ENCODE measurements around the gene GBE1.
A peak's percentile ranks its signal among the peaks of the same experiment; 100 is the strongest.
"Not testable (repeated sequence)": the region's sequence is repeated elsewhere in the genome, so short reads cannot be mapped to it uniquely, and the experiment has no call there.

The GBE1 gene

GRCh38 chr3:81544385-81544784 is 217.1 kb downstream of the GBE1 start:
- no peak for DNase-seq (ENCODE audit: low read depth in 1 of 2, low spot score in 1 of 2)

- DNase-seq (ENCODE audit: low read depth in 1 of 2, low spot score in 1 of 2), result no peak
These were observed 220.7 kb downstream of the GBE1 start for GRCh38 chr3:81540787-81541186.

GRCh38 chr3:81531846-81532245 is 229.6 kb downstream of the GBE1 start:
- DNase-seq (ENCODE audit: low read depth in 1 of 2, low spot score in 1 of 2), result no peak

GRCh38 chr3:81531263-81531662 is 230.2 kb downstream of the GBE1 start:
- no peak for DNase-seq (ENCODE audit: low read depth in 1 of 2, low spot score in 1 of 2)

- DNase-seq (ENCODE audit: low read depth in 1 of 2, low spot score in 1 of 2), result no peak
These were observed 231.1 kb downstream of the GBE1 start for GRCh38 chr3:81530180-81530939.

- no peak for DNase-seq (ENCODE audit: low read depth in 1 of 2, low spot score in 1 of 2)
These were observed 239.6 kb downstream of the GBE1 start for GRCh38 chr3:81521855-81522254.

- no peak for DNase-seq (ENCODE audit: low read depth in 1 of 2, low spot score in 1 of 2)
These were observed 242.5 kb downstream of the GBE1 start for GRCh38 chr3:81518945-81519344.

- DNase-seq (ENCODE audit: low read depth in 1 of 2, low spot score in 1 of 2), result no peak
These were observed 245.4 kb downstream of the GBE1 start for GRCh38 chr3:81516042-81516441.

GRCh38 chr3:81513591-81513990 is 247.9 kb downstream of the GBE1 start:
- no peak for DNase-seq (ENCODE audit: low read depth in 1 of 2, low spot score in 1 of 2)

- DNase-seq (ENCODE audit: low read depth in 1 of 2, low spot score in 1 of 2), result no peak
These were observed 258.4 kb downstream of the GBE1 start for GRCh38 chr3:81503026-81503425.

GRCh38 chr3:81502236-81502635 is 259.2 kb downstream of the GBE1 start:
- DNase-seq (ENCODE audit: low read depth in 1 of 2, low spot score in 1 of 2), result no peak

- DNase-seq (ENCODE audit: low read depth in 1 of 2, low spot score in 1 of 2), result no peak
These were observed 261.4 kb downstream of the GBE1 start for GRCh38 chr3:81500039-81500438.

- DNase-seq (ENCODE audit: low read depth in 1 of 2, low spot score in 1 of 2), result no peak
These were observed 263.7 kb downstream of the GBE1 start for GRCh38 chr3:81497572-81498251.

GRCh38 chr3:81496407-81497104 is 264.9 kb downstream of the GBE1 start:
- no peak for DNase-seq (ENCODE audit: low read depth in 1 of 2, low spot score in 1 of 2)

- not testable (repeated sequence) for DNase-seq (ENCODE audit: low read depth in 1 of 2, low spot score in 1 of 2)
These were observed 269.0 kb downstream of the GBE1 start for GRCh38 chr3:81492471-81492870.

- no peak for DNase-seq (ENCODE audit: low read depth in 1 of 2, low spot score in 1 of 2)
These were observed 269.4 kb downstream of the GBE1 start for GRCh38 chr3:81492040-81492439.

- DNase-seq (ENCODE audit: low read depth in 1 of 2, low spot score in 1 of 2), result peak; percentile 41 to 44
These were observed 270.7 kb downstream of the GBE1 start for GRCh38 chr3:81490541-81491288.

GRCh38 chr3:81485444-81485865 is 276.0 kb downstream of the GBE1 start:
- DNase-seq (ENCODE audit: low read depth in 1 of 2, low spot score in 1 of 2), result no peak

- DNase-seq (ENCODE audit: low read depth in 1 of 2, low spot score in 1 of 2), result no peak
These were observed 276.9 kb downstream of the GBE1 start for GRCh38 chr3:81484520-81484919.

GRCh38 chr3:81483046-81483445 is 278.4 kb downstream of the GBE1 start:
- DNase-seq (ENCODE audit: low read depth in 1 of 2, low spot score in 1 of 2), result no peak

GRCh38 chr3:81477740-81478139 is 283.7 kb downstream of the GBE1 start:
- no peak for DNase-seq (ENCODE audit: low read depth in 1 of 2, low spot score in 1 of 2)
